ENCODE measurements around the gene TLR6.

Gene TLR6

GRCh38 chr4:38904090-38904666, 47.6 kb upstream of the TLR6 start:
- no peak for DNase-seq

GRCh38 chr4:38902695-38903094, 46.1 kb upstream of the TLR6 start:
- Histone ChIP-seq H2BK120ac (ENCODE audit: low read depth, low read length) (no peak overlapping the region), H3K18ac (ENCODE audit: low read depth in 1 of 2, low read length in 2 of 2) (no peak overlapping the region), H3K4me2 (ENCODE audit: low read length, poor library complexity, severe bottlenecking) (no peak overlapping the region), H3K36me3 (ENCODE audit: control insufficient read depth in 1 of 2, insufficient read depth in 2 of 2, low read depth in 1 of 2, low read length in 2 of 2) (peaks cover 19 to 94% of the 10 kb centered on the region in 2 experiments), H4K91ac (ENCODE audit: low read length) (no peak overlapping the region), H2AK5ac (ENCODE audit: low read length, severe bottlenecking) (no peak overlapping the region), H2BK12ac (ENCODE audit: low read length in 2 of 2) (no peak overlapping the region), H4K8ac (ENCODE audit: low read length) (no peak overlapping the region), H3K14ac (ENCODE audit: low read length in 2 of 2) (no peak overlapping the region), H3K4me3 (ENCODE audit: insufficient read depth in 1 of 2, low read depth in 1 of 2, low read length in 2 of 2) (no peak overlapping the region), H3K4me1 (ENCODE audit: control insufficient read depth, insufficient read depth, low read depth, low read length) (peaks cover 2% of the 10 kb centered on the region), H3K27me3 (ENCODE audit: control insufficient read depth in 1 of 2, insufficient read depth in 1 of 2, low read length in 2 of 2) (no peaks in the 10 kb centered on the region), H3K9me3 (ENCODE audit: control insufficient read depth, low read length) (no peaks in the 10 kb centered on the region), H3K4ac (ENCODE audit: low read depth in 1 of 2, low read length in 2 of 2) (no peak overlapping the region), H3K9ac (ENCODE audit: low read length) (no peak overlapping the region), H3K23ac (ENCODE audit: low read length in 2 of 2) (no peak overlapping the region), H3K79me1 (replicated peaks; ENCODE audit: low read length, poor library complexity, severe bottlenecking) (peaks cover 37% of the 10 kb centered on the region), H2BK5ac (ENCODE audit: low read depth, low read length, poor library complexity, severe bottlenecking) (no peak overlapping the region), H2BK15ac (ENCODE audit: low read depth, poor library complexity, severe bottlenecking) (no peak overlapping the region), H2AFZ (ENCODE audit: low read depth, low read length) (no peak overlapping the region), H3K27ac (ENCODE audit: low read length, poor library complexity, severe bottlenecking) (no peak overlapping the region)
- no peak for DNase-seq

More at GRCh38 chr4:38904090-38904666, 47.6 kb upstream of the TLR6 start:
- Histone ChIP-seq H4K91ac (ENCODE audit: low read length) (no peak overlapping the region), H3K18ac (ENCODE audit: low read depth in 1 of 2, low read length in 2 of 2) (no peak overlapping the region), H3K9me3 (ENCODE audit: control insufficient read depth, low read length) (no peaks in the 10 kb centered on the region), H2BK15ac (ENCODE audit: low read depth, poor library complexity, severe bottlenecking) (no peak overlapping the region), H2BK5ac (ENCODE audit: low read depth, low read length, poor library complexity, severe bottlenecking) (no peak overlapping the region), H3K9ac (ENCODE audit: low read length) (no peak overlapping the region), H3K27me3 (ENCODE audit: control insufficient read depth in 1 of 2, insufficient read depth in 1 of 2, low read length in 2 of 2) (no peaks in the 10 kb centered on the region), H3K79me1 (replicated peaks; ENCODE audit: low read length, poor library complexity, severe bottlenecking) (peaks cover 34% of the 10 kb centered on the region), H2AFZ (ENCODE audit: low read depth, low read length) (no peak overlapping the region), H3K14ac (ENCODE audit: low read length in 2 of 2) (no peak overlapping the region), H3K4ac (ENCODE audit: low read depth in 1 of 2, low read length in 2 of 2) (no peak overlapping the region), H4K8ac (ENCODE audit: low read length) (no peak overlapping the region), H3K4me1 (ENCODE audit: control insufficient read depth, insufficient read depth, low read depth, low read length) (peaks cover 2% of the 10 kb centered on the region), H3K36me3 (ENCODE audit: control insufficient read depth in 1 of 2, insufficient read depth in 2 of 2, low read depth in 1 of 2, low read length in 2 of 2) (peaks cover 19 to 96% of the 10 kb centered on the region in 2 experiments), H2BK12ac (ENCODE audit: low read length in 2 of 2) (no peak overlapping the region), H3K27ac (ENCODE audit: low read length, poor library complexity, severe bottlenecking) (peak overlapping the region; percentile 17), H2BK120ac (ENCODE audit: low read depth, low read length) (no peak overlapping the region), H3K4me3 (ENCODE audit: insufficient read depth in 1 of 2, low read depth in 1 of 2, low read length in 2 of 2) (no peak overlapping the region), H2AK5ac (ENCODE audit: low read length, severe bottlenecking) (no peak overlapping the region), H3K23ac (ENCODE audit: low read length in 2 of 2) (no peak overlapping the region), H3K4me2 (ENCODE audit: low read length, poor library complexity, severe bottlenecking) (no peak overlapping the region)
- 83% methylated on average over 9 of the region's 10 CpGs for WGBS

- H3K23ac ChIP-seq (ENCODE audit: low read length in 2 of 2): no peak overlapping the region
- no peak overlapping the region for H2AK5ac ChIP-seq (ENCODE audit: low read length, severe bottlenecking)
- H2BK15ac ChIP-seq (ENCODE audit: low read depth, poor library complexity, severe bottlenecking): no peak overlapping the region
- H3K14ac ChIP-seq (ENCODE audit: low read length in 2 of 2): no peak overlapping the region
- H3K4ac ChIP-seq (ENCODE audit: low read depth in 1 of 2, low read length in 2 of 2): no peak overlapping the region
- no peak overlapping the region for H2BK5ac ChIP-seq (ENCODE audit: low read depth, low read length, poor library complexity, severe bottlenecking)
- H3K9ac ChIP-seq (ENCODE audit: low read length): peak overlapping the region; percentile 4
- no peak overlapping the region for H2BK12ac ChIP-seq (ENCODE audit: low read length in 2 of 2)
- no peak overlapping the region for H3K4me2 ChIP-seq (ENCODE audit: low read length, poor library complexity, severe bottlenecking)
- H3K4me3 ChIP-seq (ENCODE audit: insufficient read depth in 1 of 2, low read depth in 1 of 2, low read length in 2 of 2): no peak overlapping the region
- no peaks in the 10 kb centered on the region for H3K27me3 ChIP-seq (ENCODE audit: control insufficient read depth in 1 of 2, insufficient read depth in 1 of 2, low read length in 2 of 2)
- no peak for DNase-seq
- no peak overlapping the region for H2AFZ ChIP-seq (ENCODE audit: low read depth, low read length)
- H3K18ac ChIP-seq (ENCODE audit: low read depth in 1 of 2, low read length in 2 of 2): no peak overlapping the region
- no peak overlapping the region for H4K91ac ChIP-seq (ENCODE audit: low read length)
- 94% methylated on average over 2 of the region's 5 CpGs for WGBS
- H3K79me1 ChIP-seq (replicated peaks; ENCODE audit: low read length, poor library complexity, severe bottlenecking): peaks cover 37% of the 10 kb centered on the region
- no peak overlapping the region for H3K27ac ChIP-seq (ENCODE audit: low read length, poor library complexity, severe bottlenecking)
- H3K4me1 ChIP-seq (ENCODE audit: control insufficient read depth, insufficient read depth, low read depth, low read length): peaks cover 2% of the 10 kb centered on the region
- no peak overlapping the region for H2BK120ac ChIP-seq (ENCODE audit: low read depth, low read length)
- H3K9me3 ChIP-seq (ENCODE audit: control insufficient read depth, low read length): no peaks in the 10 kb centered on the region
- no peak overlapping the region for H4K8ac ChIP-seq (ENCODE audit: low read length)
- peaks cover 19 to 91% of the 10 kb centered on the region in 2 experiments for H3K36me3 ChIP-seq (ENCODE audit: control insufficient read depth in 1 of 2, insufficient read depth in 2 of 2, low read depth in 1 of 2, low read length in 2 of 2)
Measured at GRCh38 chr4:38902221-38902620, 45.6 kb upstream of the TLR6 start.

GRCh38 chr4:38898245-38898644, 41.6 kb upstream of the TLR6 start:
- Histone ChIP-seq H3K9ac (ENCODE audit: low read length) (no peak overlapping the region), H3K23ac (ENCODE audit: low read length in 2 of 2) (no peak overlapping the region), H3K14ac (ENCODE audit: low read length in 2 of 2) (no peak overlapping the region), H3K79me1 (replicated peaks; ENCODE audit: low read length, poor library complexity, severe bottlenecking) (peaks cover 37% of the 10 kb centered on the region), H2BK120ac (ENCODE audit: low read depth, low read length) (no peak overlapping the region), H3K9me3 (ENCODE audit: control insufficient read depth, low read length) (no peaks in the 10 kb centered on the region), H2BK12ac (ENCODE audit: low read length in 2 of 2) (no peak overlapping the region), H3K27ac (ENCODE audit: low read length, poor library complexity, severe bottlenecking) (no peak overlapping the region), H3K27me3 (ENCODE audit: control insufficient read depth in 1 of 2, insufficient read depth in 1 of 2, low read length in 2 of 2) (no peaks in the 10 kb centered on the region), H2AK5ac (ENCODE audit: low read length, severe bottlenecking) (no peak overlapping the region), H3K18ac (ENCODE audit: low read depth in 1 of 2, low read length in 2 of 2) (no peak overlapping the region), H3K36me3 (ENCODE audit: control insufficient read depth in 1 of 2, insufficient read depth in 2 of 2, low read depth in 1 of 2, low read length in 2 of 2) (peaks cover 17 to 90% of the 10 kb centered on the region in 2 experiments), H3K4ac (ENCODE audit: low read depth in 1 of 2, low read length in 2 of 2) (no peak overlapping the region), H2BK5ac (ENCODE audit: low read depth, low read length, poor library complexity, severe bottlenecking) (no peak overlapping the region), H4K8ac (ENCODE audit: low read length) (no peak overlapping the region), H2BK15ac (ENCODE audit: low read depth, poor library complexity, severe bottlenecking) (no peak overlapping the region), H3K4me3 (ENCODE audit: insufficient read depth in 1 of 2, low read depth in 1 of 2, low read length in 2 of 2) (no peak overlapping the region), H2AFZ (ENCODE audit: low read depth, low read length) (no peak overlapping the region), H3K4me1 (ENCODE audit: control insufficient read depth, insufficient read depth, low read depth, low read length) (peaks cover 4% of the 10 kb centered on the region), H3K4me2 (ENCODE audit: low read length, poor library complexity, severe bottlenecking) (no peak overlapping the region), H4K91ac (ENCODE audit: low read length) (no peak overlapping the region)
- no peak for DNase-seq
- 99% methylated on average over 6 of the region's 7 CpGs for WGBS

All from mesenchymal stem cell (in vitro differentiated cells and primary cell).